Measurements from ENCODE around the gene SCTR.

SCTR gene

GRCh38 chr2:119440873-119441272, 83.4 kb downstream of the SCTR start:
- DNase-seq = no peak

- DNase-seq = no peak
Measured at GRCh38 chr2:119440501-119440870, 83.8 kb downstream of the SCTR start.

DNA sequence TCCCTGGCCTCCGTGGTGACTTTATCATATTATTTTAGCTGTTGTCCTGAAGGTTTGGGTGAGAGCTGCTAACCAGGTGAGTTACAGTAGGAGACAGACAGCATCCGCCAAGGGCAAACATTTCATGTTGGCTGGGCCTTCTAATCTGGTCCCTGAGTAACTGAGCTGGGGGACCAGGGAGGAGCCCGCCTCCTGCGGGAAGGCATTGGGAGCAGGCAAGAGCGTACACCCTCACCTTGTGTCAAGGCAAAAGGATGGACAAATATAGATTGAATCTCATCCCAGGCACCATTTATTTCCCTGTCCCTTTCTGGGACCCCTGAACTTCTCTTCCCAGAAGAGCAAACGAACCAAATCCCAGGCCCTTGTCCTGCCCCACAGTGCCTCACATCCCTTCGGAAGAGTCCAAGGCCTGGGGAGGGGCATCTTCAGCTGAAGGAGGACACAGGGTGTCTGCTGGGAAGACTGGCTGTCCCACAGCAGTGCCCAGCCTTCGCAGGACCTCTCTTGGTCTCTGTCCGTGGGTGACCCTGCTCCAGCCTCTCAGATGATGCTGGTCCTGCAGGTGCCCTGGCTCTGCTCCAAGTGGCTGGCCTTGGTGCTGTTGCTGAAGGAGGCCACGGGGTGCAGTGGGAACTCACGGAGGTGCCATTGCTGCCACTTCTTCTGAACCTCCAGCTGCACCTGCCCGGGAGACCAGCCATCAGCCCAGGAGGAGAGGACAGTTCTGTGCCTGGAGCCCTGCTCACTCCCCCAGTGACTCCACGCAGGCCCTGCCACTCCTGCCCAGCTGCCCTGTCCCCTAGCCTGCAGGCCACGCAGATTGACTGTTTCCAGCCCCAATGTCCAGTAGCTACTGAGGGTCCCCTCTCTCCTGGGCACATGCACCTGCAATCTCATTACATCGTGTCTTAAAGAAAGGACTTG, 84.4 kb downstream of the SCTR start:
- no peak for DNase-seq

DNA sequence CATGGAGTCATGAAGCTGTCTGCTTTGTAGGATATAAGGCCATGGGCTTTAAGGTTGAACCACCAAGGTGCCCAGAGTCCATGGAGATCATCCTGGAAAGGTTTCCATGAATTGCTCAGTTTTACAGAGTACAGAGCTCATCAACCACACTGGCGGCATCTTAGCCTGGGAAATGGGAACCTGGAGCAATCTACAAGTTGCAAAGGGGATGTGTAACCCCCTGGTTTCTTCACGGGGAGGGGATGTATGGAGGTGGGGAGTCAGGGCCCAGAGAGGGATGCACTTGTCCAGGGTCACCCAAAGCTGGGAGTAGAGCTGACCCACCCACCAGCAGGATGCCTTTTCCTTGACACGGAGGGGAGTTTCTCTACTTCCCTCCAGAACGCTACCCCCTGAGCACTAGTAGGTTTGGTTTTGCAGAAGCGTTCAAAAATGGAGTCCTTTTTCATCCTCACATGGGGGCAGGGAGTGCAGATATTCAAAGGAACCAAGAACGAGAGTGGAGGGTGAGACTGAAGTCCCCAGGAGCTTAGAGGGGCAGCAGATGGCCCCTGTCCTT, 85.5 kb downstream of the SCTR start:
- DNase-seq = no peak

- DNase-seq = no peak
Measured at GRCh38 chr2:119438128-119438656, 86.1 kb downstream of the SCTR start.

DNA sequence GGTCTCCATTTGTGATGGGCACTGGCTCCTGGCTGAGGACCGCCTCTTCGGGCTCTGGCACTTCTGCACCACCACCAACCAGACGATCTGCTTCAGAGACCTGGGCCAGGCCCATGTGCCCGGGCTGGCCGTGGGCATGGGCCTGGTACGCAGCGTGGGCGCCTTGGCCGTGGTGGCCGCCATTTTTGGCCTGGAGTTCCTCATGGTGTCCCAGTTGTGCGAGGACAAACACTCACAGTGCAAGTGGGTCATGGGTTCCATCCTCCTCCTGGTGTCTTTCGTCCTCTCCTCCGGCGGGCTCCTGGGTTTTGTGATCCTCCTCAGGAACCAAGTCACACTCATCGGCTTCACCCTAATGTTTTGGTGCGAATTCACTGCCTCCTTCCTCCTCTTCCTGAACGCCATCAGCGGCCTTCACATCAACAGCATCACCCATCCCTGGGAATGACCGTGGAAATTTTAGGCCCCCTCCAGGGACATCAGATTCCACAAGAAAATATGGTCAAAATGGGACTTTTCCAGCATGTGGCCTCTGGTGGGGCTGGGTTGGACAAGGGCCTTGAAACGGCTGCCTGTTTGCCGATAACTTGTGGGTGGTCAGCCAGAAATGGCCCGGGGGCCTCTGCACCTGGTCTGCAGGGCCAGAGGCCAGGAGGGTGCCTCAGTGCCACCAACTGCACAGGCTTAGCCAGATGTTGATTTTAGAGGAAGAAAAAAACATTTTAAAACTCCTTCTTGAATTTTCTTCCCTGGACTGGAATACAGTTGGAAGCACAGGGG, 87.1 kb downstream of the SCTR start:
- DNase-seq = no peak

DNA sequence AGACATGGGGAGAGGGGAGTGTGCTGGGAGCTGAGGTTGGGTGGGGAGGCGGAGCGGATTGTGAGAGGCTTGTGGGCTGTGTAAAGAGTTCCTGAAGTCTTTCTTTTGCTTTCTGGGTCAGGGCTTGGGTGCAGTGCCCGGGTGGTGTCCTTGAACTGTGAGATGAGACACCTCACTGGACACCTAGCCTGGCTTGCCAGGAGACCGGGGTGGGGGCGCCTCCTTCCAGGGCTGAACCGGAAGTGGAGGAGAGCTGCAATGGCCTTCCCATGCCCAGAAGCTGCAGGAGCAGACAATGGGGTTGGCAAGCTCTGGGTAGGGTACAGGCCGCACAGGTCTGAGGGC, 88.4 kb downstream of the SCTR start:
- no peak for DNase-seq

GRCh38 chr2:119435081-119435952, 89.0 kb downstream of the SCTR start:
- DNase-seq = no peak

DNA sequence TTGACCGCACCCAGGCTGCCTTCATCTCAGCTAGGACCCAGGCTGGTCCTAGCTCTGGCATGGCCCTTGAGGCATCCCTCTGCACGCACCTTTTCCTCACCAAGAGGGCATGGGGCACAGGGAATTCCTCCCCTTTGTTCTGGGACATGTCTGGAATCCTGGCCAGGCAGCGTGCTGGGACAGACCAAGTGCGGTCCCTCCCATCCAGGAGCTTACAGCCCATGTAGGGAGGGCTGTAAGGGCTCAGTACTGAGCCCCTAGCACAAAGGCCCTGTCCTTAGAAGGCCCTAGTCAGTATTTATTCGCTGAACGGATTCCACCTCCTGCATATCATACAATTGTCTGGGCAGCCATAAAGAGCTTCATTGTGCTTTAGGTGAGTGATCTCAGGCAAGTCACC, 89.6 kb downstream of the SCTR start:
- DNase-seq = no peak

- no peak for DNase-seq
Measured at GRCh38 chr2:119433636-119434327, 90.5 kb downstream of the SCTR start.

GRCh38 chr2:119432851-119433522, 91.3 kb downstream of the SCTR start:
- no peak for DNase-seq

DNA sequence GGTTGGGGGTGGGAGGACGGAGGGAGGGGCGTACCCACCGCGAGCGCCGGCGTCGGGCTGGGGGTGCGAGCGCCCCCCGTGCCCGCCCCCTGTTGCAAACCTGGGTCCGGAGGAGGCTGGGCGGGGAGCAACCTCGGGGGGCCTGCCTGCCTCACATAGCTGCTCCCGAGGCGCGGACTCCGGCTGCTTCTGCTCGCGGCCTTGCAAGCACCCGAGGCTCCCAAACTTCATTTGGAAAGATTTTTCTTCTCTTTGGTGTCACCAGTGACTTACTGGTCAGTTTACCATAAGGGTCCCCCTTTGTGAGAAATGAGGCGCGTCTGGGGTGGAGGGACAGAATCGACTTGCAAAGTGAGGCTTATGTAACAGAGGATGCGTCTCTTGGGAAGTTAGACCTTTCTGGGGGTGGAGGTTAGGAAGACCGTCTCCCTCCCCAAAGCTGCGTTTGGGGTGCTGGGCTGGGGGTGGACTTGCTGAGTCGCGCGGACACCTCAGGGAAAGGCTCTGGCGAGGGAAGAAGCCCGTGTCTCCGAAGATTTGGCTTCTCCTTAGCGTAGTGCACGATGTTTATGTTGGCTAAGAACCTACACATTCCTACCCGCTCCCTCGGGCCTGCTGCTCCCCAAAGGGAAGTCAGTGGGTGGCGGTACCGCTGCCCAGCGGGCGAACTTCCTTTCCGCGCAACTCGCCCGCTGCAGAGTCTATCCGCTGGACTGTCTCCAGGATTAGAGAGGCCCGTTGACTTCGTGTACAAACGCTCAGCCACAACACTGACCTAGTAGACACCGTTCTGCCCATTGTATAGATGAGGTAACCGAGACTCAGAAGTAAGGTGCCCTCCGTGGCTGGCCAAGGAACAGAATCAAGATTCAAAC, 92.1 kb downstream of the SCTR start:
- no peak for DNase-seq

GRCh38 chr2:119431155-119431975, 92.9 kb downstream of the SCTR start, which contains the start of gene TMEM37:
Gene TMEM37 (plus strand): TSS chr2:119431854. CDS start chr2:119431904, 50 bp downstream.
- no peak for DNase-seq

DNA sequence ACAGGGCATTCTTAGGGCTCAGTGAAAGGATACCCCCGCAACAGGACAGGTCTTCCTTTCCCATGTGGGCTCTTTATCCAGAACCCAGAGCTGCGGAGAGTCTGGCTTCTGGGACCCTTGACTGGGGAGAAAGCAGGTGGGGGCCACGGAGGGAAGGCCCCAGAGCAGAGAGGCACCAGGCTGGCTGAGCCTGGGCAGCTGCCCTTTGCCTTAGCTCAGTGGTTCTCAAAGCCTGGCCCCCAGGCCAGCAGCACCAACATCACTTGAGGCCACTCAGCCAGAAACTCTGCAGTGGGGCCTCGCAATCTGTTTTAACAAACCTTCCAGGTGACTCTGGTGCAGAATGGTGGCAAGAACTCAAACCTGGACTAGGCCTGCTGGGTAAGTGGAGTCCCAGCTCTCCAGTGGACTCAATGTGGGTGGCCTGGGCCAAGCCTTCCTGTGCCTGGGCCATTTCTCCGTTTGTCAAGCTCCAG, 94.2 kb downstream of the SCTR start:
- DNase-seq = no peak

DNA sequence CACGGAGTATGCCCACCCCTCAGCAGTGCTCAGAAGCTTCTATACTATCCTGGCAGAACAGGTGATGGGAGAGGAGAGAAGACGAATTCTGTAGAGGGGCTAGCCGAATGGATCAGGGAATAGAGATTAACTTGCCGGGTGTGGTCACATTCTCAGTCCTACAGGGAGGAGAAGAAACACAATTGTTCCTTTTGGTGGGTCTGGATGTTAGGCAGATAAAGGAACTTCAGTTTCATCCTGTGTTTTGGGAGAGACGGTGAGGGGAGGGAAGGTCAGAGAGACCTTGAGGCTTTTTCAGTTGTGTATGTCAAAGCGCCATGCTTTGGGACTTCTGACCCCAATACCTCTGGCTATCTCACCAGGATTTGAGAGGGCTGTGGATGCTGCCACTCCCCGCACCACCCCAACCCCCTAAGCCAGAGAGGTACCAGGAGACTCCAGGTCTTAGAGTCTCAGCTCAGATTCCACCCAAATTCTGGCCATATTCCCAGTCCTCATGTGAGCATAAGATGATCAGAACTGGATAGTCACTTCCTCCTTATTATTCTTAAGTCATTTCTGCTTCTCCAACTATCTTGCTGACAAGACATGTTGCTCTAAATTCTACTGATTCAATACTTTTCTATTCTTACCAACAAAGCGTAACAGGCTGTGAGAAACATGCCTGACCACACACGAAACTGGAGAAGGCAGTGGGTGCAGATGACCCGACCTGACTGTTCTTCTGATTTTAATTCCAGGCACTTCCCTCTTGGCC, 94.9 kb downstream of the SCTR start:
- no peak for DNase-seq

- DNase-seq = no peak
Measured at GRCh38 chr2:119428488-119429224, 95.6 kb downstream of the SCTR start.

DNA sequence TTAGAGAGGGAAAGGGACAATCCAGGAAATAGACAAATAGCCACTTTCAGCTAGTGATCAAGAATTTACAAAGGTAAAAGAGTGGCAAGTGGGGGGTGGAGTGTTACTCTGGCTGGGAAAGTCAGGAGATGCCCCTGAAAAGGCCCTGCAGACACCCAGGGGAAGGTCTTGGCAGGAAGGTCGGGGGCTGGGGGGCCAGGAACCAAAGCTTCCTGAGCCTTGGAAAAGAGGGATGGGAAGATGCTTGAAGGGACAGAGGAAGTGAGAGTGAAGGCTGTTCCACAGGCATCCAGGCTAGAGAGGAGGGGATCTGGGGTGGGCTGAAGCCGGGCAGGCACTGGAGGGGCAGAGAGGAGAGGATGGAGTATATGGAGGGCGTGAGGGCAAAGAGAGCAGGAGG, 96.5 kb downstream of the SCTR start:
- DNase-seq = no peak

Data from activated T-cell treated with anti-CD3 and anti-CD28 coated beads, Interleukin-2, amount 50 U/mL, for 1 hour (primary cell).